A673 (cell line): Measurements from ENCODE around the gene ATP10B. TPM values are rescaled to one million over a fixed set of nuclear protein-coding genes. Genes with fewer than 3 reads are reported as not detected.
"Not testable (repeated sequence)": the region's sequence is repeated elsewhere in the genome, so short reads cannot be mapped to it uniquely, and the experiment has no call there.

Experiments used
- BruUV-seq: library from RNA; stranded (reverse); fragments of 400-500 nt; replicated peaks from 2 replicates; lab custom pipeline; 2021; lab: Mats Ljungman, UMichigan
- CTCF ChIA-PET: fragments of 300-600 bp; sonication (Branson Sonifier 250); formaldehyde crosslinking; loops from one replicate; lab custom pipeline; 2022; ENCODE audit warnings: antibody characterized with exemption; lab: Charles Lee
- POLR2A ChIA-PET: fragments of 300-600 bp; sonication (Branson Sonifier 250); formaldehyde crosslinking; loops from one replicate; lab custom pipeline; 2022; ENCODE audit warnings: antibody characterized with exemption; ENCODE audit not compliant: low non-redundant PET; lab: Charles Lee
- DNase-seq: peaks from one replicate; pipeline ENCODE4 v3.0.0-alpha.2; 2015; ENCODE audit warnings: low spot score
- H3K27ac ChIP-seq: fragments of 200-600 bp; sonication (generic); 2 replicates; pipeline ENCODE4 v1.5.1; 2016; ENCODE audit warnings: mixed run types, low read depth, mild to moderate bottlenecking, mixed read lengths, antibody characterized with exemption, low read length; ENCODE audit not compliant: poor library complexity, severe bottlenecking
- H3K27me3 ChIP-seq: fragments of 200-600 bp; sonication (generic); replicated peaks from 2 replicates; pipeline ENCODE4 v1.6.1; 2017; ENCODE audit warnings: mixed run types, low read depth, mild to moderate bottlenecking, mixed read lengths, antibody characterized with exemption, low read length; ENCODE audit not compliant: insufficient read depth, poor library complexity
- H3K36me3 ChIP-seq: fragments of 200-600 bp; sonication (generic); 2 replicates; pipeline ENCODE4 v1.6.1; 2016; ENCODE audit warnings: mixed run types, mild to moderate bottlenecking, mixed read lengths, antibody characterized with exemption, low read length; ENCODE audit not compliant: insufficient read depth, poor library complexity, severe bottlenecking
- H3K4me1 ChIP-seq: fragments of 200-600 bp; sonication (generic); 2 replicates; pipeline ENCODE4 v1.6.1; 2017; ENCODE audit warnings: mixed run types, mild to moderate bottlenecking, mixed read lengths, antibody characterized with exemption, low read length; ENCODE audit not compliant: insufficient read depth, poor library complexity, severe bottlenecking
- H3K4me3 ChIP-seq: fragments of 200-600 bp; sonication (generic); 2 replicates; pipeline ENCODE4 v1.5.1; 2016; ENCODE audit warnings: low read depth, mixed run types, mild to moderate bottlenecking, mixed read lengths, low read length; ENCODE audit not compliant: poor library complexity, severe bottlenecking
- H3K9me3 ChIP-seq: fragments of 200-600 bp; sonication (generic); 2 replicates; pipeline ENCODE4 v1.6.1; 2016; ENCODE audit warnings: mixed run types, low read depth, mild to moderate bottlenecking, mixed read lengths, antibody characterized with exemption, low read length; ENCODE audit not compliant: poor library complexity, severe bottlenecking
- EZH2 ChIP-seq: fragments of 200-600 bp; sonication (generic); IDR thresholded peaks from 2 replicates; pipeline ENCODE4 v1.6.1; 2017; ENCODE audit warnings: borderline replicate concordance, low read depth, mild to moderate bottlenecking, mixed read lengths, antibody characterized with exemption, low read length; ENCODE audit not compliant: poor library complexity, severe bottlenecking
- intact Hi-C: fragments of 100-400 bp; cut with micrococcal nuclease; formaldehyde crosslinking; loops from one replicate; pipeline ENCODE4 v1.10.0; 2022; ENCODE audit not compliant: unreplicated experiment
- total RNA-seq: library from RNA; stranded (reverse); gene quantifications from 2 replicates; pipeline ENCODE4 v1.2.3, GENCODE V29; 2021
- TF ChIP-seq, protein P1 (sequence below): fragments of 300-800, 200-600 bp; sonication (generic); conservative IDR thresholded peaks from 2 replicates; pipeline ENCODE4 v1.5.1; 2017; ENCODE audit warnings: low read depth, mild to moderate bottlenecking, antibody characterized with exemption, low read length, moderate library complexity, mixed read lengths

The ATP10B gene
- total RNA-seq, 1 experiment from 2014 or later = not detected

DNA sequence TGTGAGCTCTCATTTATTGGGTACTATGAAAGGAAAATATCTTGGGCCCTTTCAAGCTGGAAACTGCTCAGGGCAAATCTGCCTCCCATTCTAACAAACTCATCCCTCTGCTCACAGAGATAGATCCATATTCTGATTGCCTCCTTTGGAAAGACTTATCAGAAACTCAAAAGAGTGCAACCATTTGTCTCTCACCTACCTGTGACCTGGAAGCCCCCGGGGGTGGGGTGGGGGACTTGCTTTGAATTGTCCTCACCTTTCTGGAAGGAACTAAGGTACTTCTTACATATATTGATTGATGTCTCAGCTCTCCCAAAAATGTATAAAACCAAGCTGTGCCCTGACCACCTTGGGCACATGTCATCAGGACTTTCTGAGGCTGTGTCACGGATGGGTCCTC is 125.3 kb downstream of the ATP10B start:
- POLR2A ChIA-PET = no interaction called here
- H3K4me3 ChIP-seq = no peak overlapping the region
- no peak for DNase-seq
- H3K27ac ChIP-seq = no peak overlapping the region
- no peaks in the 10 kb centered on the region for H3K9me3 ChIP-seq
- intact Hi-C loops = no loop called here
- H3K27me3 ChIP-seq = peaks cover 8% of the 10 kb centered on the region
- H3K4me1 ChIP-seq = no peaks in the 10 kb centered on the region
- H3K36me3 ChIP-seq = no peaks in the 10 kb centered on the region
- TF ChIP-seq EZH2 = no peak
- TF ChIP-seq, protein P1, sequence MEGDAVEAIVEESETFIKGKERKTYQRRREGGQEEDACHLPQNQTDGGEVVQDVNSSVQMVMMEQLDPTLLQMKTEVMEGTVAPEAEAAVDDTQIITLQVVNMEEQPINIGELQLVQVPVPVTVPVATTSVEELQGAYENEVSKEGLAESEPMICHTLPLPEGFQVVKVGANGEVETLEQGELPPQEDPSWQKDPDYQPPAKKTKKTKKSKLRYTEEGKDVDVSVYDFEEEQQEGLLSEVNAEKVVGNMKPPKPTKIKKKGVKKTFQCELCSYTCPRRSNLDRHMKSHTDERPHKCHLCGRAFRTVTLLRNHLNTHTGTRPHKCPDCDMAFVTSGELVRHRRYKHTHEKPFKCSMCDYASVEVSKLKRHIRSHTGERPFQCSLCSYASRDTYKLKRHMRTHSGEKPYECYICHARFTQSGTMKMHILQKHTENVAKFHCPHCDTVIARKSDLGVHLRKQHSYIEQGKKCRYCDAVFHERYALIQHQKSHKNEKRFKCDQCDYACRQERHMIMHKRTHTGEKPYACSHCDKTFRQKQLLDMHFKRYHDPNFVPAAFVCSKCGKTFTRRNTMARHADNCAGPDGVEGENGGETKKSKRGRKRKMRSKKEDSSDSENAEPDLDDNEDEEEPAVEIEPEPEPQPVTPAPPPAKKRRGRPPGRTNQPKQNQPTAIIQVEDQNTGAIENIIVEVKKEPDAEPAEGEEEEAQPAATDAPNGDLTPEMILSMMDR = no peak
- CTCF ChIA-PET = no interaction called here
- BruUV-seq = no TSS peak

DNA sequence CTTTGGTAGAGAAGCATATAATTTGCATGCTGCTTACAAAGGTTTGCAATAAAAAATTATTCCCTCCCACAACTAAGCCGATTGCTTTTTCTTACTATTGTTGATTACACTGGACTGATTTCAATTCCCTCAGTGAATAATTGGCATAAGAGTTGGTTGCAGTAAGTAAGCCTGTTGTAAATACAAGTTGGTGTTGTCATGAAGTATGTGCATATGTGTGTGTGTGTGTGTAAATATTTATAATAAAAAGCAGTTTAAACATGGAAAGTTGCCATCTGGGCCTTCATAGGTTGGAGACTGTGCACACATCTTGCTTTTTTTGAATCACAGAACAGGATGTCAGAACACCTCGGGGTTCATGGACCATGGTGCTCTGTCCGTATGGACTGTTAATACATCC is 131.2 kb downstream of the ATP10B start:
- CTCF ChIA-PET = no interaction called here
- POLR2A ChIA-PET = no interaction called here
- no peak for DNase-seq

DNA sequence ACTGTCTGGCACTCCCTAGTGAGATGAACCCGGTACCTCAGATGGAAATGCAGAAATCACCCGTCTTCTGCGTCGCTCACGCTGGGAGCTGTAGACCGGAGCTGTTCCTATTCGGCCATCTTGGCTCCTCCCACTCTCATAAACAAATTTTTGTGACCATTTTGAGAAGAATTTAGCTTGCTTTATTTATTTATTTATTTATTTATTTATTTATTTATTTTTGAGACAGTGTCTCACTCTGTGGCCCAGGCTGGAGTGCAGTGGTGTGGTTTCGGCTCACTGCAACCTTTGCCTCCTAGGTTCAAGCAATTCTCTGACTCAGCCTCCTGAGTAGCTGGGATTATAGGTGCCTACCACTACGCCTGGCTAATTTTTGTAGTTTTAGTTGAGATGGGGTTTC is 136.5 kb downstream of the ATP10B start:
- DNase-seq, H3K9me3 ChIP-seq, CTCF ChIA-PET, POLR2A ChIA-PET, intact Hi-C loops, H3K4me3 ChIP-seq, BruUV-seq, H3K4me1 ChIP-seq, H3K27ac ChIP-seq, H3K27me3 ChIP-seq, H3K36me3 ChIP-seq: not testable (repeated sequence)

More for the DNA sequence above, 131.2 kb downstream of the ATP10B start:
- BruUV-seq = no TSS peak
- TF ChIP-seq, protein P1 = no peak
- no peak for TF ChIP-seq EZH2
- Histone ChIP-seq H3K4me3 (no peak overlapping the region), H3K9me3 (no peaks in the 10 kb centered on the region), H3K4me1 (no peaks in the 10 kb centered on the region), H3K27me3 (no peaks in the 10 kb centered on the region), H3K36me3 (no peaks in the 10 kb centered on the region), H3K27ac (no peak overlapping the region)
- intact Hi-C loops = no loop called here

DNA sequence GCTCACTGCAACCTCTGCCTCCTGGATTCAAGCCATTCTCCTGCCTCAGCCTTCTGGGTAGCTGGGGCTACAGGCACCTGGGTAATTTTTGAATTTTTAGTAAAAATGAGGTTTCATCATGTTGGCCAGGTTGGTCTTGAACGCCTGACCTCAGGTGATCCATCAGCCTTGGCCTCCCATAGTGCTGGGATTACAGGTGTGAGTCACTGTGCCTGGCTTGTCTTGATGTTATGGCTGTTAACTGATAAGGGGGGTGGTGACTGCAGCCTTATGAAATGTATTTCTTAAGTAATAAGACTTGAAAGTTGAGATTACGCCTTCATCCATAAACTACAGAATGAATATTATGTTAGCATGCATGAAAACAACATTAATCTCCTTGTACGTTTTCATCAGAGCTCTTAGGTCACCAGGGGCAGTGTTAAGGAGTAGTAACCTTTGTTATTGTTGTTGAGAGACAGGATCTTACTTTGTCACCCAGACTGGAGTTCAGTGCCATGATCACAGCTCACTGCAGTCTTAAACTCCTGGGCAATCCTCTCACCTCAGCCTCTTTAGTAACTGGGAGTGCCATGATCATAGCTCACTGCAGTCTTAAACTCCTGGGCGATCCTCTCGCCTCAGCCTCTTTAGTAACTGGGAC is 148.3 kb downstream of the ATP10B start:
- no peak for TF ChIP-seq EZH2
- TF ChIP-seq, protein P1 = no peak
- H3K4me3 ChIP-seq = no peak overlapping the region
- no peaks in the 10 kb centered on the region for H3K27me3 ChIP-seq
- ChIA-PET CTCF (no interaction called here), POLR2A (no interaction called here)
- H3K27ac ChIP-seq = no peak overlapping the region
- DNase-seq = no peak
- intact Hi-C loops = no loop called here
- no peaks in the 10 kb centered on the region for H3K9me3 ChIP-seq
- H3K36me3 ChIP-seq = no peaks in the 10 kb centered on the region
- no TSS peak for BruUV-seq
- H3K4me1 ChIP-seq = no peaks in the 10 kb centered on the region
